A673 (cell line): ENCODE measurements around the gene GPX3. TPM values are rescaled to one million over a fixed set of nuclear protein-coding genes. Genes with fewer than 3 reads are reported as not detected.

Experiments
- BruUV-seq: library from RNA; stranded (reverse); fragments of 400-500 nt; replicated peaks from 2 replicates; lab custom pipeline; 2021; lab: Mats Ljungman, UMichigan
- CTCF ChIA-PET: fragments of 300-600 bp; sonication (Branson Sonifier 250); formaldehyde crosslinking; loops from one replicate; lab custom pipeline; 2022; ENCODE audit warnings: antibody characterized with exemption; lab: Charles Lee
- POLR2A ChIA-PET: fragments of 300-600 bp; sonication (Branson Sonifier 250); formaldehyde crosslinking; loops from one replicate; lab custom pipeline; 2022; ENCODE audit warnings: antibody characterized with exemption; ENCODE audit not compliant: low non-redundant PET; lab: Charles Lee
- DNase-seq: peaks from one replicate; pipeline ENCODE4 v3.0.0-alpha.2; 2015; ENCODE audit warnings: low spot score
- H3K27ac ChIP-seq: fragments of 200-600 bp; sonication (generic); 2 replicates; pipeline ENCODE4 v1.5.1; 2016; ENCODE audit warnings: mixed run types, low read depth, mild to moderate bottlenecking, mixed read lengths, antibody characterized with exemption, low read length; ENCODE audit not compliant: poor library complexity, severe bottlenecking
- H3K27me3 ChIP-seq: fragments of 200-600 bp; sonication (generic); replicated peaks from 2 replicates; pipeline ENCODE4 v1.6.1; 2017; ENCODE audit warnings: mixed run types, low read depth, mild to moderate bottlenecking, mixed read lengths, antibody characterized with exemption, low read length; ENCODE audit not compliant: insufficient read depth, poor library complexity
- H3K36me3 ChIP-seq: fragments of 200-600 bp; sonication (generic); 2 replicates; pipeline ENCODE4 v1.6.1; 2016; ENCODE audit warnings: mixed run types, mild to moderate bottlenecking, mixed read lengths, antibody characterized with exemption, low read length; ENCODE audit not compliant: insufficient read depth, poor library complexity, severe bottlenecking
- H3K4me1 ChIP-seq: fragments of 200-600 bp; sonication (generic); 2 replicates; pipeline ENCODE4 v1.6.1; 2017; ENCODE audit warnings: mixed run types, mild to moderate bottlenecking, mixed read lengths, antibody characterized with exemption, low read length; ENCODE audit not compliant: insufficient read depth, poor library complexity, severe bottlenecking
- H3K4me3 ChIP-seq: fragments of 200-600 bp; sonication (generic); 2 replicates; pipeline ENCODE4 v1.5.1; 2016; ENCODE audit warnings: low read depth, mixed run types, mild to moderate bottlenecking, mixed read lengths, low read length; ENCODE audit not compliant: poor library complexity, severe bottlenecking
- H3K9me3 ChIP-seq: fragments of 200-600 bp; sonication (generic); 2 replicates; pipeline ENCODE4 v1.6.1; 2016; ENCODE audit warnings: mixed run types, low read depth, mild to moderate bottlenecking, mixed read lengths, antibody characterized with exemption, low read length; ENCODE audit not compliant: poor library complexity, severe bottlenecking
- CTCF ChIP-seq: fragments of 300-800, 200-600 bp; sonication (generic); conservative IDR thresholded peaks from 2 replicates; pipeline ENCODE4 v1.5.1; 2017; ENCODE audit warnings: low read depth, mild to moderate bottlenecking, antibody characterized with exemption, low read length, moderate library complexity, mixed read lengths
- EZH2 ChIP-seq: fragments of 200-600 bp; sonication (generic); IDR thresholded peaks from 2 replicates; pipeline ENCODE4 v1.6.1; 2017; ENCODE audit warnings: borderline replicate concordance, low read depth, mild to moderate bottlenecking, mixed read lengths, antibody characterized with exemption, low read length; ENCODE audit not compliant: poor library complexity, severe bottlenecking
- intact Hi-C: fragments of 100-400 bp; cut with micrococcal nuclease; formaldehyde crosslinking; loops from one replicate; pipeline ENCODE4 v1.10.0; 2022; ENCODE audit not compliant: unreplicated experiment
- total RNA-seq: library from RNA; stranded (reverse); gene quantifications from 2 replicates; pipeline ENCODE4 v1.2.3, GENCODE V29; 2021

The GPX3 gene
- total RNA-seq, 1 experiment from 2014 or later = 0.19 TPM

DNA sequence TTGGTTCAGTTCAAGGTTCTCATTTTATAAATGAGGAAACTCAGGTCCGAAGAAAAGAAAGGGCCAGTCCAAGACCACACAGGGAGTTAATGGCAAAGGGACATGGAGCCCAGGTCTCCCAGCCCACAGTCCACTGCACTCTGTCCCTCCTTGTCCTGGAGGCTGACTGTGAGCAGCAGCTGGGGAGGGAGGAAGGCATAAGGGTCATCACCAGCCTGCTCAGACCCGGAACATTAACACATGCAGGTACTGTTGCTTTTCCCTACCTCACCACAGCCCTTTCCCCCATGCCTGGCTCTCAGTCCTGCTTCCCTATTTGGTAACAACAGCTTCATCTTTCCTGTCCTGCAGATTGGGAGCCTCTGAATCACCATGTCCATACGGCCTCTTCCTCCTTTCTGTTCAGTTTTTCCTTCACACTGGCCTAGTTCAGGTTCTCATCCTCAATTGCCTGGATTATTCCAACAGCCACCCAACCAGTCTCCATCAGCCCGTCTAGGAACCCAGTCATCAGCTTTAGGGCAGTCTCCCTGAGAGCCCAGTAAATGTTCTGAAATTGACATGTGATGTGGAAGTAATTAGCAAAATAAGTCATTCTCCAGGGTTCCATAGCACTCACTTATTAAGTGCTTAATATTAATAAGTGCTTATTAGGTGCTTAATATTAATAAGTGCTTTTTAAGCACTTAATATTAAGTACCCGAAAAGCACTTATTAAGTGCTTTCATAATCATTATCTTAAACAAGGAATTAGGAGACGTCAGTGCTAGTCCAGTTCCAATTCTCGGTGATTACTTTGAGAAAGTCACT is 4.3 kb downstream of the GPX3 start:
- ChIA-PET POLR2A (no interaction called here), CTCF (no interaction called here)
- H3K27me3 ChIP-seq = peaks cover 9% of the 10 kb centered on the region
- H3K9me3 ChIP-seq = no peaks in the 10 kb centered on the region
- no peaks in the 10 kb centered on the region for H3K4me1 ChIP-seq
- BruUV-seq = no TSS peak
- H3K4me3 ChIP-seq = no peak overlapping the region
- intact Hi-C loops = no loop called here
- no peak for TF ChIP-seq CTCF
- TF ChIP-seq EZH2 = no peak
- no peaks in the 10 kb centered on the region for H3K36me3 ChIP-seq
- H3K27ac ChIP-seq = no peak overlapping the region
- no peak for DNase-seq

DNA sequence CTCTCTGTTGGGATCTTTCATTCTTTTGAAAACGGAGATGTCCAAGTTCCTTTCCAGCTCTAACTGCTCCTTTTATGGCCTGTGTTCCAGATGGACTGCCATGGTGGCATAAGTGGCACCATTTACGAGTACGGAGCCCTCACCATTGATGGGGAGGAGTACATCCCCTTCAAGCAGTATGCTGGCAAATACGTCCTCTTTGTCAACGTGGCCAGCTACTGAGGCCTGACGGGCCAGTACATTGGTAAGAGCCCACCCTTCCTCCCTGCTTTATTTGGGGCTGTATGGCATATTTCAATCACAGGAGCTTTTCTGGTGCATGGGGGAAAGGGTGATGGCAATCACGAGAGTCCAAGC is 4.8 kb downstream of the GPX3 start:
- Histone ChIP-seq H3K4me3 (no peak overlapping the region), H3K27ac (no peak overlapping the region), H3K9me3 (no peaks in the 10 kb centered on the region), H3K4me1 (no peaks in the 10 kb centered on the region), H3K36me3 (no peaks in the 10 kb centered on the region), H3K27me3 (peaks cover 5% of the 10 kb centered on the region)
- ChIA-PET CTCF (no interaction called here), POLR2A (no interaction called here)
- TF ChIP-seq EZH2 (no peak), CTCF (no peak)
- intact Hi-C loops = no loop called here
- BruUV-seq = no TSS peak
- DNase-seq = no peak

DNA sequence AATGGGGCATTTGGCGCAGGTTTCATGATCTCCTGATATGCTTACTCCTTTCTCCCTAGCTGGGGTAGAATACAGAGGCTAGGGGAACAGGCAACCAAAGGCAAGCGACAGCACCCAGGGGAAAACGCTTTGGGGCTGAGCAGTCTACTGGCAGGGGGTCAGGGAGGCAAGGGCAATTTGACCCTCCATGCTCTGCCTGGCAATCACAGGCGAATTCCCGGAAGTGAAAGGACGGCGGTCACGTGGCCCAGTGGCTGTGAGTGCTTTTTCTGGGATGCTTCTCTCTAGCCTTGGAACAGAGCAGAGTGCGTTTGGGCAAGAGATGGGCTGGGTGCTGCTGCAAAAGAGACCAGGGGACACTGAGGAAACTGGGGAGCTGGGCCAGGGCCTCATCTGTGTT is 5.7 kb downstream of the GPX3 start:
- intact Hi-C loops = no loop called here
- TF ChIP-seq EZH2 = no peak
- no peak for TF ChIP-seq CTCF
- Histone ChIP-seq H3K9me3 (no peaks in the 10 kb centered on the region), H3K27ac (no peak overlapping the region), H3K4me1 (no peaks in the 10 kb centered on the region), H3K27me3 (peaks cover 2% of the 10 kb centered on the region), H3K4me3 (no peak overlapping the region), H3K36me3 (no peaks in the 10 kb centered on the region)
- CTCF ChIA-PET = no interaction called here
- no peak for DNase-seq
- BruUV-seq = no TSS peak
- POLR2A ChIA-PET = no interaction called here
